Heart right ventricle (tissue), 16 donors: ENCODE results near the gene KIF5A. TPM values are rescaled to one million over a fixed set of nuclear protein-coding genes. Genes with fewer than 3 reads are reported as not detected.

Experiments used
- ATAC-seq, 8 donors: fragments of 200-7000 bp; cut with Tn5 transposase; one replicate each; pipeline ENCODE4 v1.9.1; 2020; ENCODE audit warnings: mild to moderate bottlenecking in 8 of 8, moderate library complexity in 8 of 8, moderate number of reproducible peaks in 1 of 8
- DNase-seq, 2 donors: peaks; one replicate each; pipeline ENCODE4 v3.0.0-alpha.2; 2020
- H3K27ac ChIP-seq, 10 donors: fragments of 200-600 bp; sonication (generic) in 2 of 10; one replicate each; pipeline versions ENCODE4 v1.5.0 to v1.8.0; 2020 to 2022; ENCODE audit warnings: mild to moderate bottlenecking in 3 of 10
- H3K27me3 ChIP-seq, 7 donors: fragments of 200-600 bp; one replicate each; pipeline ENCODE4 v1.8.0; 2021 to 2022; ENCODE audit warnings: mild to moderate bottlenecking in 2 of 7
- H3K36me3 ChIP-seq, 9 donors: fragments of 200-600 bp; sonication (generic) in 1 of 9; one replicate each; pipeline versions ENCODE4 v1.5.0 to v1.8.0; 2020 to 2022; ENCODE audit warnings: mild to moderate bottlenecking in 2 of 9
- H3K4me1 ChIP-seq, 9 donors: fragments of 200-600 bp; sonication (generic) in 1 of 9; one replicate each; pipeline versions ENCODE4 v1.5.0 to v1.8.0; 2020 to 2022; ENCODE audit warnings: mild to moderate bottlenecking in 4 of 9
- H3K4me3 ChIP-seq, 10 donors: fragments of 200-600 bp; sonication (generic) in 2 of 10; one replicate each; pipeline versions ENCODE4 v1.5.0 to v1.8.0; 2020 to 2022; ENCODE audit warnings: mild to moderate bottlenecking in 7 of 10, moderate library complexity in 2 of 10
- H3K9me3 ChIP-seq, 11 donors: fragments of 200-600 bp in 10 of 11; sonication (generic) in 2 of 11; one replicate each; pipeline versions ENCODE4 v1.5.0 to v1.8.0; 2013 to 2022; ENCODE audit warnings: mild to moderate bottlenecking in 2 of 11, control low read depth in 1 of 11, moderate library complexity in 1 of 11
- CTCF ChIP-seq, 9 donors: fragments of 200-600 bp; sonication (generic) in 2 of 9; IDR thresholded peaks; one replicate each; pipeline versions ENCODE4 v1.5.0 to v1.8.0; 2021 to 2022; ENCODE audit warnings: antibody characterized with exemption in 9 of 9, mild to moderate bottlenecking in 5 of 9, moderate library complexity in 1 of 9
- WGBS, 2 donors: extraction: QIAGEN DNeasy Blood & Tissue Kit; methylation state at CpG; one replicate each; pipeline ENCODE4 v1.1.7; 2013; ENCODE audit warnings: inconsistent platforms in 1 of 2; 5-methylcytosine and 5-hydroxymethylcytosine counted together
- intact Hi-C, 10 donors: fragments of 100-400 bp; cut with DNase I; formaldehyde crosslinking; loops; one replicate each; pipeline versions ENCODE4 v1.11.1 to v1.14.2; 2022
- polyA plus RNA-seq, 2 donors: library from polyadenylated mRNA; stranded (reverse); fragments of 200-250 nt; gene quantifications; one replicate each; pipeline ENCODE4 v1.2.3, GENCODE V29; 2013
- total RNA-seq, 10 donors: library from RNA; stranded (reverse); fragmentation: NEBNext Ultra II Directional in 3 of 10; extraction: Animal tissue kit (Norgen Biotek cat#: 25700) in 3 of 10; gene quantifications; one replicate each; pipeline versions ENCODE4 v1.2.1 to v1.2.4, GENCODE V29; 2021 to 2023
- donor health status: Arrhythmogenic right ventricular cardiomyopathy.
- donor health status: ischemic (EF 13 %, LVEDD 7.1; RV severe dilation, severe dysfunction).
- donor health status: healthy with polysubstance abuse.
- donor health status: DM: no; HTN: yes; CAD: no.
- donor health status: DM: no; HTN: no; CAD: no.
- donor health status: ischemic (EF 25% LVEDD 6.9; RV normal size, moderate dysfunction).
- donor health status: ischemic (EF 25% LVEDD 5.7; RV mildly dilated, moderate dysfunction).
- donor health status: healthy.
- donor health status: DM: yes; HTN: yes; CAD: no.
- donor health status: Ischemic cardiomyopathy.
- donor health status: ischemic (EF 35%, LVEDD 5.7; RV mildly dilated, moderate dysfunction).
- donor health status: nonischemic (EF 11% LVEDD 7.7; RV severe dilation, severe dysfunction).
- donor health status: DM: yes; HTN: yes; CAD: no.
- donor health status: PGD.
- donor health status: ischemic (EF 29% LVEDD 5.4; RV normal size, mild dysfunction).
- donor health status: nonischemic (EF 23%, LVEDD 6.1; RV moderate dilation, normal function).

The KIF5A gene
- total and polyA plus RNA-seq, 12 donors, result 0.05 to 0.29 (median 0.07) TPM; not detected in 5

- peaks cover 25 to 80% (median 63%) of the 10 kb centered on the region in 9 donors for H3K4me1 ChIP-seq
- intact Hi-C loops, result loop anchor here in 2 of 10 donors (1.0 to 5.0 kb wide), 2 partner anchors 32 to 232 kb away; no protein-coding TSS in a partner anchor
- no peaks in the 10 kb centered on the region for H3K9me3 ChIP-seq
- no peaks in the 10 kb centered on the region for H3K27me3 ChIP-seq
- TF ChIP-seq CTCF (IDR thresholded peaks at IDR 0.05), result no peak
- H3K27ac ChIP-seq, result peak overlapping the region; percentile 86 to 100 (median 98)
- peak in 4 of 8 donors; percentile 1 to 32 (median 22) for ATAC-seq
- 0 to 1% methylated on average over 8 of the region's 8 CpGs for WGBS, 2 donors
- H3K4me3 ChIP-seq, result peak overlapping the region; percentile 67 to 98 (median 88)
- peak in 1 of 2 donors; percentile 61 for DNase-seq
- H3K36me3 ChIP-seq, result peaks cover 0 to 50% (median 35%) of the 10 kb centered on the region in 9 donors
These were observed 30.1 kb upstream of the KIF5A start for GRCh38 chr12:57519796-57520052.

GRCh38 chr12:57520053-57520818 lies 29.6 kb upstream of the KIF5A start, which contains the start of gene DDIT3:
Gene DDIT3 (minus strand): TSS chr12:57520514. CDS start chr12:57517406, 3,108 bp downstream.
- Histone ChIP-seq H3K36me3 (peaks cover 0 to 50% (median 30%) of the 10 kb centered on the region in 9 donors), H3K9me3 (no peaks in the 10 kb centered on the region), H3K27me3 (no peaks in the 10 kb centered on the region), H3K27ac (peak within 1 kb of the TSS; percentile 89 to 100 (median 98)), H3K4me3 (peak within 1 kb of the TSS; percentile 67 to 98 (median 88)), H3K4me1 (peaks cover 25 to 80% (median 68%) of the 10 kb centered on the region in 9 donors)
- no peak for TF ChIP-seq CTCF (IDR thresholded peaks at IDR 0.05)
- DNase-seq, result peak; percentile 99
- WGBS, 2 donors, result 1% methylated on average over 46 to 52 of the region's 52 CpGs
- intact Hi-C loops, result loop anchor here in 1 of 10 donors (1.0 kb wide), 1 partner anchor 33 kb away; no protein-coding TSS in a partner anchor
- peak; percentile 82 to 92 (median 90) for ATAC-seq

- intact Hi-C loops, result loop anchor here in 2 of 10 donors (2.0 kb wide), 1 partner anchor 25 kb away; the partner anchor contains the start of gene DCTN2 (in 2 of the 2)
- WGBS, 2 donors, result 29 to 30% methylated on average over 17 of the region's 17 CpGs
- peaks cover 25 to 75% (median 64%) of the 10 kb centered on the region in 9 donors for H3K4me1 ChIP-seq
- no peaks in the 10 kb centered on the region for H3K9me3 ChIP-seq
- no peaks in the 10 kb centered on the region for H3K27me3 ChIP-seq
- peak in 1 of 9 donors; percentile 16 for TF ChIP-seq CTCF (IDR thresholded peaks at IDR 0.05)
- peak overlapping the region; percentile 89 to 100 (median 98) for H3K27ac ChIP-seq
- peak in 4 of 8 donors; percentile 15 to 22 (median 16) for ATAC-seq
- peak overlapping the region in 7 of 10 donors; percentile 70 to 98 (median 86) for H3K4me3 ChIP-seq
- peaks cover 0 to 50% (median 24%) of the 10 kb centered on the region in 9 donors for H3K36me3 ChIP-seq
- peak; percentile 46 to 47 for DNase-seq
These were observed 28.3 kb upstream of the KIF5A start for GRCh38 chr12:57521525-57522010.
